Lower leg skin (tissue), 4 donors: ENCODE measurements around the gene SENP3. TPM values are rescaled to one million over a fixed set of nuclear protein-coding genes. Genes with fewer than 3 reads are reported as not detected.

Experiments
- DNase-seq, 2 donors: peaks; one replicate each; pipeline ENCODE4 v3.0.0-alpha.2; 2019; ENCODE audit warnings: low spot score in 2 of 2
- H3K4me3 ChIP-seq: fragments of 200-600 bp; sonication (generic); 2 replicates; pipeline ENCODE4 v1.5.1; 2017; ENCODE audit warnings: mild to moderate bottlenecking, low read depth; ENCODE audit not compliant: poor library complexity, severe bottlenecking
- CTCF ChIP-seq, 3 donors: fragments of 450-650 bp; IDR thresholded peaks; one replicate each; pipeline ENCODE4 v1.5.1; 2016; ENCODE audit warnings: antibody characterized with exemption in 3 of 3, mild to moderate bottlenecking in 3 of 3, moderate library complexity in 2 of 3
- POLR2A ChIP-seq, 2 donors: fragments of 450-650 bp; IDR thresholded peaks; one replicate each; pipeline ENCODE4 v1.6.1; 2016 to 2017; ENCODE audit warnings: antibody characterized with exemption in 2 of 2, mild to moderate bottlenecking in 1 of 2, moderate library complexity in 1 of 2
- WGBS, 2 donors: methylation state at CpG; one replicate each; pipeline ENCODE4 v1.1.5; 2018; 5-methylcytosine and 5-hydroxymethylcytosine counted together
- intact Hi-C: fragments of 100-400 bp; cut with DNase I; formaldehyde crosslinking; loops from one replicate; pipeline ENCODE4 v1.15.0; 2023; ENCODE audit warnings: low total_unique reads
- total RNA-seq, 4 donors: library from RNA; depleted of rRNA; stranded (reverse); fragments of >200 nt; gene quantifications; one replicate each; pipeline ENCODE4 v1.1.0, GENCODE V29; 2016

SENP3 gene
- total RNA-seq, 4 donors from 2014 or later = 39.5 to 53.0 (median 48.7) TPM

- H3K4me3 ChIP-seq = no peak overlapping the region
- 94% methylated on average over 4 of the region's 4 CpGs for WGBS, 2 donors
- TF ChIP-seq CTCF (IDR thresholded peaks at IDR 0.05) (no peak), POLR2A (IDR thresholded peaks at IDR 0.05) (no peak)
- DNase-seq = no peak
- intact Hi-C loops = loop anchor here (10.0 kb wide), 2 partner anchors 57 to 197 kb away; partner anchors contain the start of genes KCTD11 and TMEM95
Measured at GRCh38 chr17:7551396-7551795, 10.3 kb upstream of the SENP3 start.

GRCh38 chr17:7552621-7553051 is 9.1 kb upstream of the SENP3 start:
- no peak overlapping the region for H3K4me3 ChIP-seq
- intact Hi-C loops = loop anchor here (10.0 kb wide), 2 partner anchors 58 to 198 kb away; partner anchors contain the start of genes KCTD11 and TMEM95
- 61 to 67% methylated on average over 6 of the region's 6 CpGs for WGBS, 2 donors
- TF ChIP-seq POLR2A (IDR thresholded peaks at IDR 0.05) = no peak
- no peak for DNase-seq

- no peak for DNase-seq
- intact Hi-C loops = loop anchor here (10.0 kb wide), 2 partner anchors 59 to 199 kb away; partner anchors contain the start of genes KCTD11 and TMEM95
- no peak for TF ChIP-seq POLR2A (IDR thresholded peaks at IDR 0.05)
- no peak for TF ChIP-seq CTCF (IDR thresholded peaks at IDR 0.05)
- H3K4me3 ChIP-seq = no peak overlapping the region
- 95 to 100% methylated on average over 1 of the region's 1 CpG for WGBS, 2 donors
Measured at GRCh38 chr17:7553356-7553755, 8.4 kb upstream of the SENP3 start.

GRCh38 chr17:7555320-7555948 is 6.3 kb upstream of the SENP3 start:
- intact Hi-C loops = loop anchor here (10.0 kb wide), 2 partner anchors 61 to 201 kb away; partner anchors contain the start of genes KCTD11 and TMEM95
- WGBS, 2 donors = 45 to 57% methylated on average over 10 of the region's 10 CpGs
- DNase-seq = no peak
- TF ChIP-seq CTCF (IDR thresholded peaks at IDR 0.05) = no peak
- TF ChIP-seq POLR2A (IDR thresholded peaks at IDR 0.05) = no peak
- H3K4me3 ChIP-seq = no peak overlapping the region

- intact Hi-C loops = loop anchor here (10.0 kb wide), 2 partner anchors 62 to 202 kb away; partner anchors contain the start of genes KCTD11 and TMEM95
- DNase-seq = no peak
- TF ChIP-seq CTCF (IDR thresholded peaks at IDR 0.05) (no peak), POLR2A (IDR thresholded peaks at IDR 0.05) (no peak)
- no peak overlapping the region for H3K4me3 ChIP-seq
- WGBS, 2 donors = 71 to 76% methylated on average over 12 of the region's 12 CpGs
Measured at GRCh38 chr17:7556627-7557026, 5.1 kb upstream of the SENP3 start.

GRCh38 chr17:7557147-7557764 is 4.5 kb upstream of the SENP3 start:
- DNase-seq = no peak
- intact Hi-C loops = loop anchor here (10.0 kb wide), 2 partner anchors 62 to 202 kb away; partner anchors contain the start of genes KCTD11 and TMEM95
- no peak overlapping the region for H3K4me3 ChIP-seq
- TF ChIP-seq CTCF (IDR thresholded peaks at IDR 0.05) (no peak), POLR2A (IDR thresholded peaks at IDR 0.05) (no peak)
- 39 to 48% methylated on average over 14 to 19 of the region's 19 CpGs for WGBS, 2 donors
